Thymus (tissue), 11 donors: ENCODE measurements around the gene KCNIP4. TPM values are rescaled to one million over a fixed set of nuclear protein-coding genes. Genes with fewer than 3 reads are reported as not detected.

Source experiments
- DNase-seq, 9 donors: peaks; one replicate each; pipeline ENCODE4 v3.0.0-alpha.2; 2013; ENCODE audit warnings: low spot score in 9 of 9, low read depth in 6 of 9, missing footprints in 1 of 9
- H3K27ac ChIP-seq, 2 donors: one replicate each; pipeline ENCODE4 v1.5.1; 2013; ENCODE audit warnings: control low read depth in 1 of 2, low read depth in 1 of 2, low read length in 1 of 2, mild to moderate bottlenecking in 1 of 2, moderate library complexity in 1 of 2
- H3K27me3 ChIP-seq, 2 donors: one replicate each; pipeline ENCODE4 v1.5.1; 2013; ENCODE audit warnings: low read length in 1 of 2; ENCODE audit not compliant: control insufficient read depth in 2 of 2, insufficient read depth in 1 of 2
- H3K36me3 ChIP-seq, 2 donors: one replicate each; pipeline ENCODE4 v1.5.1; 2013; ENCODE audit warnings: low read length in 1 of 2, mild to moderate bottlenecking in 1 of 2, moderate library complexity in 1 of 2; ENCODE audit not compliant: control insufficient read depth in 2 of 2, insufficient read depth in 2 of 2
- H3K4me1 ChIP-seq, 2 donors: one replicate each; pipeline ENCODE4 v1.5.1; 2013; ENCODE audit warnings: low read length in 2 of 2; ENCODE audit not compliant: control insufficient read depth in 2 of 2, insufficient read depth in 2 of 2
- H3K4me3 ChIP-seq, 2 donors: one replicate each; pipeline ENCODE4 v1.5.1; 2013; ENCODE audit warnings: low read length in 2 of 2, control low read depth in 1 of 2, mild to moderate bottlenecking in 1 of 2
- H3K9me3 ChIP-seq, 2 donors: one replicate each; pipeline ENCODE4 v1.5.1; 2013; ENCODE audit warnings: low read length in 1 of 2, mild to moderate bottlenecking in 1 of 2; ENCODE audit not compliant: control insufficient read depth in 2 of 2, insufficient read depth in 1 of 2
- WGBS: extraction: QIAGEN DNeasy Blood & Tissue Kit; methylation state at CpG from one replicate; pipeline ENCODE4 v1.1.7; 2013; 5-methylcytosine and 5-hydroxymethylcytosine counted together
- polyA plus RNA-seq: library from polyadenylated mRNA; stranded (reverse); fragments of 200-250 nt; gene quantifications from one replicate; pipeline ENCODE4 v1.2.3, GENCODE V29; 2013
- total RNA-seq: library from RNA; stranded (reverse); fragments of 120-200 nt; gene quantifications from one replicate; pipeline ENCODE4 v1.2.4, GENCODE V29; 2013
- donor health status: healthy.

Gene KCNIP4
- total and polyA plus RNA-seq, 2 donors = 0.07 TPM; not detected in 1

DNA sequence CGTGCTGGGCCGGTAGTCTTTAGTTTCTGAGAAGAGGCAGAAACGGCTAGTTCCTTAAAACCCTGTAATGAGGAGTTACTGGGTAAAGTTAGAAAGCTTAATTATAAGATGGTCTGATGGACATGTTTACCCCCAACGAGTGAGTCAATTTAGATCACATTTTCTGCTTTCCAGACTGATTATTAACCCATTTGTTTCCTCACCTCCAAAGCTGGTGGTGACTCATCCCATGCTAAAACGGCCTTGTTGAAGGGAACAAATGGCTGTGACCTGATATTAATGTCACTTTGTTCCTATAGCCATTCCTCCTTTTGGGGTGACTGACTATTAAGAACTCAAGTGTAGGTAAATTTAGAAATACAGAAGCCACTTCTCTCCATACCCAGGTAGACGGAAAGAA lies 232.0 kb downstream of the KCNIP4 start:
- no peak overlapping the region for H3K4me3 ChIP-seq
- H3K27me3 ChIP-seq = no peaks in the 10 kb centered on the region
- H3K27ac ChIP-seq = no peak overlapping the region
- H3K4me1 ChIP-seq = no peaks in the 10 kb centered on the region
- no peak for DNase-seq
- 79% methylated on average over 6 of the region's 6 CpGs for WGBS
- no peaks in the 10 kb centered on the region for H3K9me3 ChIP-seq
- no peaks in the 10 kb centered on the region for H3K36me3 ChIP-seq

DNA sequence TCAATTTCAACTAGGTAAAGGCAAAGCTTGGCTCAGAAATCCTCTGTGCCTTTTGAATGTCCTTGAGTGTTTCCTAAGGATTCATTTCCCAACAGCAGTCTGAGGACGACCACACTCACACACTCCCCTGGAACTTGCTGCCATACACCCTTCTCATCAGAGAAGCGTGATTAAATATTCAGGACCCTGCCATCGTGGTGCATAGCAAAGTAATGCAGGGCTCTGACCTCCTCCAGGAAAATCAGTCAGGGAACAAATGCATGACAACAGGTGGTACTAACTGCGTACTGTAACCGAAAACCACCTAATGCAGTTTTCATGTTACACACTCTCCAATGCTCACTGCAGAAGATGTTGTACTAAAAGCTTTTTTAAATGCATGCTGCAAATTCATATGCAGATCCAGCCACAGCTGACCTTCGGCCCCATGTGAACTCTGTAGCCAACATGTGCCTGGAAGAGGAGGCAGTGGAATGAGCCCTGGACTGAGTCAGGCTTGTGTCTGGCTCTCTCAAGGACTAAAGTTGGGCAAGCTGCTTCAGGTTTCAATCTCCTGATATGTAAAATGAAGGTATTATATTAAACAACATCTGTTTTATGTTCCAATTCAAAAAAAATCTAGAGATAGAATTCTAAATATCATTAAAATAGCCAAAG lies 238.3 kb downstream of the KCNIP4 start:
- Histone ChIP-seq H3K4me3 (no peak overlapping the region), H3K36me3 (no peaks in the 10 kb centered on the region), H3K4me1 (no peaks in the 10 kb centered on the region), H3K9me3 (no peaks in the 10 kb centered on the region), H3K27me3 (no peaks in the 10 kb centered on the region), H3K27ac (no peak overlapping the region)
- WGBS = 72% methylated on average over 6 of the region's 6 CpGs
- no peak for DNase-seq

DNA sequence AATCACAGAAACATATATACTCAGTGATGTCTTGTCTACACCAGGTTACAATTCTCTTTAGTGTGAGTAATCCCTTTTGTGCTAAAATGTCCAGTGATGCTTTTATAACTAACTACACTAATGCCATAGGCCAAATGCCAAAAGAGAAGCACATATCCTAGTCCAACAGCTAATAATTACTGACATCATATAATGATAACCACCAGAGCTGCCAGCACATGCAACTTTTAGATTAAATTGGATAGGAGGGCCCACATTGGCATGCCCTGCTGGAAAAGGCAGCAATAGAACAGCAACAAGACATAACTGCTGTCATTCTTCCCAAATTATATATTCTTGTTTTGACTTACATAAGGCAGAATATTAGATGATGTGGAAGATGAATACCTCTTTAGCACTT lies 238.8 kb downstream of the KCNIP4 start:
- H3K9me3 ChIP-seq = no peaks in the 10 kb centered on the region
- DNase-seq = no peak
- H3K27ac ChIP-seq = no peak overlapping the region
- H3K4me3 ChIP-seq = no peak overlapping the region
- no peaks in the 10 kb centered on the region for H3K36me3 ChIP-seq
- H3K27me3 ChIP-seq = no peaks in the 10 kb centered on the region
- no peaks in the 10 kb centered on the region for H3K4me1 ChIP-seq

DNA sequence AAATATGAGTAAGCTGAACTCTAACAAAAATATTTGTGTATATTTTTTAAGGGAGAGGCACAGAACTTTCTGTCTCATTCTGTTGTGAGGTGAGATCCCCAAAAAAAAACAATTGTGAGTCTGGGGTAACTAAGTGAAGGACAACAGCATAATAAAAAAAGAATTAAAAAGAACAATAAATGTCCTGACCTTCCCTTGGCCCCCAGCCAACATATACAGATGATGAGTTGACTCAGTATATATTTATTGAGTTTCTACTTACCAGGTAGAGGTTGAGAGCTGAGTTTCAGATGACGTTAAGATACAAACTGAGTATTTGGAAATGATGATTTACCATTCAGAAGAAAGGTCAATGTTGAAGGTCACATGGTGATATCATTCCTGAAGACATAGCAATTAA lies 239.5 kb downstream of the KCNIP4 start:
- Histone ChIP-seq H3K4me3 (no peak overlapping the region), H3K27me3 (no peaks in the 10 kb centered on the region), H3K4me1 (no peaks in the 10 kb centered on the region), H3K9me3 (no peaks in the 10 kb centered on the region), H3K27ac (no peak overlapping the region), H3K36me3 (no peaks in the 10 kb centered on the region)
- no peak for DNase-seq
- 92% methylated on average over 1 of the region's 1 CpG for WGBS

DNA sequence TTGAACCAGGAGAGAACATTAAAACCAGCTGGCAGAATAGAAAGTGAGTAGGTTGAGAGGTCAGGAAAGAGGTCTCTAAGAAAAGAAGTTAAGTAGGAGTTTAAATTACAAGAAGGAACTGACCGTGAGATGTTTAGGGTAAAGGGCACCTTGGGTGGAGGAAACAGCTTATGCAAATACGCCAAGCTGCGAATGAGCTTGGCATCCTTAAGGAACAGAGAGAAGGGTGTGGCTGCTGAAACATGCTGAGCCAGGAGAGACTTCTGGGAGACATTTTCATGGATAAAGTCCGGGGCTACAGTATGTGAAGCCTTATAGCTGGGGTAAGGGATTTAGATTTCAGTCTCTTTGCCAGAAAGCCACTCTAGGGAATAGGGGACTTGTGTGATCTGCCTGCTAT lies 249.1 kb downstream of the KCNIP4 start:
- H3K36me3 ChIP-seq = no peaks in the 10 kb centered on the region
- H3K9me3 ChIP-seq = no peaks in the 10 kb centered on the region
- H3K27ac ChIP-seq = no peak overlapping the region
- no peaks in the 10 kb centered on the region for H3K27me3 ChIP-seq
- H3K4me1 ChIP-seq = no peaks in the 10 kb centered on the region
- 51% methylated on average over 4 of the region's 4 CpGs for WGBS
- DNase-seq = no peak
- no peak overlapping the region for H3K4me3 ChIP-seq

DNA sequence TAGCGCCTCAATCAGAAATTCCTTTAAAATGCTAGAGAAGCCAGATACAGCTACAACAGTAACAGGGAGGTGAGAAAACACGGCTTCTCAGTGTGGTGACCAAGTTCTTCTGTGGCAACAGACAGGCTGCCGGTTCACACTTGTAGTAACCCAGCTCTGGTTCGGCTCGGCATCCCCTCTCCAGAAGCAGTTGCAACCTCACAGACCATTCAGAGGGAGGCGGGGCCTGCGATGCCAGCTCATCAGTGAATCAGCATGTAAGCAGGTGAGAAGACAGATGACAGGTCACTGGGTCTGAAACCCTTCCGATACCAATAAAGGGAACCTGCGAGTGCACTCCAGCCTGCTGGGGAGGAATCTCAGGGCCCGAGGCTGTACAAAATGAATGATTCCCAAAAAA lies 251.0 kb downstream of the KCNIP4 start:
- WGBS = 18% methylated on average over 10 of the region's 10 CpGs
- H3K27me3 ChIP-seq = no peaks in the 10 kb centered on the region

GRCh38 chr4:21695141-21695540 lies 253.4 kb downstream of the KCNIP4 start:
- DNase-seq = no peak
- WGBS = 68% methylated on average over 4 of the region's 4 CpGs
- H3K27ac ChIP-seq = no peak overlapping the region

More for the DNA sequence above, 251.0 kb downstream of the KCNIP4 start:
- H3K4me3 ChIP-seq = no peak overlapping the region
- H3K4me1 ChIP-seq = no peaks in the 10 kb centered on the region
- DNase-seq = no peak
- no peak overlapping the region for H3K27ac ChIP-seq
- no peaks in the 10 kb centered on the region for H3K9me3 ChIP-seq
- H3K36me3 ChIP-seq = no peaks in the 10 kb centered on the region

DNA sequence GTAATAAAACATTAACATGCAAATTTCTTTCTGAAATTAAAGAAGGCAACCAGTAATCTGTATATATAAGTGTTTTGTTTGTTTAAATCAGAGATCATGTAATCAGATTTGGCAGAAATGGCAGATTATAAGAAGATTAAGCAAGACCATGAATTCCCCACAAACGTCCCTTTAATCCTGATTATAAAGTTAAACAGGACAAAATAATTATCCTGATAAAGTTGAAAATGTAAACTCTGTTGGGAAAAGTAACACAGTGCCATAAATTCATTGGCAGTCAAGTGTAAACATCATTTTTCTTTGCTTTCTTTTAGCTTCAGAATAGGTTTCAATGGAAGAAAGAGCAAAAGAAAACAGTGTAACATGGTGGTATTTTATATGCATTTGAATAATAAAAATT lies 256.3 kb downstream of the KCNIP4 start:
- no peaks in the 10 kb centered on the region for H3K4me1 ChIP-seq
- no peak for DNase-seq
- no peaks in the 10 kb centered on the region for H3K27me3 ChIP-seq
- H3K27ac ChIP-seq = no peak overlapping the region
- no peaks in the 10 kb centered on the region for H3K9me3 ChIP-seq
- 66% methylated on average over 1 of the region's 1 CpG for WGBS
- no peaks in the 10 kb centered on the region for H3K36me3 ChIP-seq
- H3K4me3 ChIP-seq = no peak overlapping the region

More at GRCh38 chr4:21695141-21695540, 253.4 kb downstream of the KCNIP4 start:
- no peaks in the 10 kb centered on the region for H3K27me3 ChIP-seq
- H3K4me1 ChIP-seq = no peaks in the 10 kb centered on the region
- H3K4me3 ChIP-seq = no peak overlapping the region
- no peaks in the 10 kb centered on the region for H3K36me3 ChIP-seq
- no peaks in the 10 kb centered on the region for H3K9me3 ChIP-seq

- Histone ChIP-seq H3K36me3 (no peaks in the 10 kb centered on the region), H3K27ac (no peak overlapping the region), H3K9me3 (no peaks in the 10 kb centered on the region), H3K4me3 (no peak overlapping the region), H3K4me1 (no peaks in the 10 kb centered on the region), H3K27me3 (no peaks in the 10 kb centered on the region)
- 46% methylated on average over 3 of the region's 3 CpGs for WGBS
- DNase-seq = no peak
Measured at GRCh38 chr4:21688596-21689265, 259.8 kb downstream of the KCNIP4 start.
